ENCODE results near the gene UNKL. TPM values are rescaled to one million over a fixed set of nuclear protein-coding genes. Genes with fewer than 3 reads are reported as not detected.

The UNKL gene
- total RNA-seq, 1 donor from 2014 or later = 9.8 TPM

DNA sequence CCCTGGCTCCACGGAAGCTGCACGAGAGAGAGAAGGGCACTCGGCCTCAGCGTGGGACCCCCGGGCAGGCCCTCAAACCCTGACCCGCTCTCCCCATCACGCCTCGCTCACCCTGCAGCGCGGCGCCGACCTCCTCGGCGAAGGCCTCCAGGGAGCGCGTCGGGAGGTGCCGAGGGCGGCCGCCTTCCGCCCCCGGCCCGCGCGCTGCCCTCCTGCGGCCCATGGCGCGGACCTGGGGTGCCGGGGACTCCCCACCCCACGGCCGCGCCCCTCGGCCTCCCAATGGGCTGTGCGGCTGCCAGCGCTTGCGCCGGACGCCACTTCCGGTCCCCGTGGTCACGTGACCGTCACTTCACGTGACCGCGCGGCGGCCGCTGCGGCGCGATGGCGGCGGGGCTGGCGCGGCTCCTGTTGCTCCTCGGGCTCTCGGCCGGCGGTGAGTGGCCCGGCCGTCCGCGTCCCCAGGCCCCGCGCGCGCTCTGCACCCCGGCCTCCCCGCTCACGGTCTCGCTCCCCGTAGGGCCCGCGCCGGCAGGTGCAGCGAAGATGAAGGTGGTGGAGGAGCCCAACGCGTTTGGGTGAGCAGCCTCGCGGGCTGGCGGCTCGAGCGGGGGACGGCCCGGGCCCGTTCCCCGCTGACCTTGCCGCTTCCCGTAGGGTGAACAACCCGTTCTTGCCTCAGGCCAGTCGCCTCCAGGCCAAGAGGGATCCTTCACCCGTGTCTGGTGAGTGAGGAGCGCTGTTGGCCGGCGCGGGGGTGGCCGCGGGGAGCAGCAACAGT lies 62.7 kb downstream of the UNKL start, which contains the start of the genes GNPTG and TSR3:
Gene GNPTG (plus strand): TSS at position 350 of the 781 bp plus-strand sequence. CDS start 35 bp downstream, at position 385.
Gene TSR3 (minus strand): TSS at position 297 of the 781 bp plus-strand sequence. CDS start 74 bp downstream, at position 223.
- peak; percentile 70 for DNase-seq

DNA sequence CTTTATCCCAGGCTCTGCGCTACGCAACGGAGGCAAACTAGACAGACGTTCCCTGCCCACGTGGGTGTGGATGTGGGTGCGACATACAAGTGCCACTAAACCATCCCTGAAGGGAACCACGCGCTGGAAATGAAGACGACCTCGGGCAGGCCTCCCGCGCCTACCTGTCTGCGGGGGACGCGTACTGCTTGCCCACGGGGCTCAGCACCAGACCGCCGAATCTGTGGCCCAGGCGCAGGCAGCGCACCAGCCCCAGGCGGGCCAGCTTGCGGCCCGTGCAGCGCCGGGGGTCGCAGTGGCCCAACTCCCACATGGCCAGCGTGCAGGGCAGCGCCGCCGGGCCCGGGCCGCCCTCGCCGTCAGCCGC lies 63.3 kb downstream of the UNKL start:
- no peak for DNase-seq

DNA sequence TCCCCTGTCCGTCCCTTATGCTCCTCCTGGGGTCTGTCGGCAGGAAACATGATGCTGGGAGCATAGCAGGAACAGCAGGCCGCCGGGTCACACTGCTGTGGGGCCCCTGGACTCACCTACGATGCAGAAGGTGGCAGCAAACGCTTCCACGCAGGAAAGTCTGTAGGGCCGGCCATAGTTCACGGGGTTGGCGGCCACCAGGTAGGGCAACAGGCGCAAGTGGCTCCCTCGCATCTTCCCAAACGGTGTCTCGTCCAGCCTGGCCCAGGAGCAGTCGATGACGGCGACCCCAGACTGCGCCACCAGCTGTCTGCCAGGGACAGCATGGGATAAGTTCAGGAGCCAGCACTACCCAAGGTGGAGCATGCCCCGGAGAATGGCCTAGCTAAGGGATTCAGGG lies 63.8 kb downstream of the UNKL start:
- no peak for DNase-seq

DNA sequence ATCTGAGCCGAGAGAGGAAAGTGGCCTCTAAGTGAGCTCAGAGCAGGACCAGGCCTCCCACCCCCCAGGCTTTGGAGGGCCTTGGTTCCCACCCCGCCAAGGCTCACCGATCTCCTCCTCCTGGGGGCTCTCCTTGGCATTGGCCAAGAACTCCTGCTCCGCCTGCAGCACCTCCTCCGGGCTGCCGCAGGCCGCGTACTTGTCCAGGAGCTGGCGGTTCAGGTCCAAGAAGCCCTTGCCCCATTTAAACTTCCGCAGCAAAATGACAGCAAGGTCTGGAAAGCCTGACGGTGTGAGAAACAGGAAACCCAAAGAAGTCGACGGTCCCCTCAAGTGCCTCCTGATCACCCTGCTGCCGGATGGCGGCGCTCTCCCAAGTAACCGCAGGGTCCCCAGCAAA lies 64.6 kb downstream of the UNKL start:
- DNase-seq = no peak

- no peak for DNase-seq
These were observed 65.2 kb downstream of the UNKL start for GRCh38 chr16:1349351-1349750.

DNA sequence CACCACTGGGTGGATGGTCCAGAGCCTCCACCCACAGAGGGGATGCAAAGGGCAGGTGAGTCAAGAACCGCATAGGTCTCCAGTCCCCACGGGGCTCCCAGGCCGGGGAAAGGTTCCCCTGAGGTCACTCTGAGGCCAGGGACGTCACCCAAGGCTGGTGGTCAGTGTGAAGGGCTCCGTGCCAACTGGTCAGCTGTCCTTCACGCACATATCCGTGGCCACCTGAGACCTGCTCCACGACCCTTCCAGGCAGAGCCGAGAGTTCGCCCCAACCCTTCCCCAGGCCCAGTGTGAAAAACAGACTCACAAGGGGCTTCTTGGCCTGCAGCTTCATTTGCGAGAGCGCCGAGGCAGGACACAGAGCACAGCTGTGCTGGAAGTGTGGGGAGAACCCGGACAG lies 65.6 kb downstream of the UNKL start:
- no peak for DNase-seq

GRCh38 chr16:1348441-1348840 lies 66.1 kb downstream of the UNKL start:
- DNase-seq = no peak

DNA sequence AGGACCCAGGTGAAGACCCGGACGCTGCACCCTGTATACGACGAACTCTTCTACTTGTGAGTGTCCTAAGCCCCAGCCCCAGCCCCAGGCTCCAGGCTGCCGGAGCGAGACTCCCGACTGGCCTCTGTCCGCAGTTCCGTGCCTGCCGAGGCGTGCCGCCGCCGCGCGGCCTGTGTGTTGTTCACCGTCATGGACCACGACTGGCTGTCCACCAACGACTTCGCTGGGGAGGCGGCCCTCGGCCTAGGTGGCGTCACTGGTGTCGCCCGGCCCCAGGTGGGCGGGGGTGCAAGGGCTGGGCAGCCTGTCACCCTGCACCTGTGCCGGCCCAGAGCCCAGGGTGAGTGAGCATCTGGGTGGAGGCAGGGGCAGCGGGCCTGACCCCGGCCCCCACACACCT lies 66.5 kb downstream of the UNKL start:
- DNase-seq = no peak

- DNase-seq = no peak
These were observed 67.1 kb downstream of the UNKL start for GRCh38 chr16:1347286-1347855.

DNA sequence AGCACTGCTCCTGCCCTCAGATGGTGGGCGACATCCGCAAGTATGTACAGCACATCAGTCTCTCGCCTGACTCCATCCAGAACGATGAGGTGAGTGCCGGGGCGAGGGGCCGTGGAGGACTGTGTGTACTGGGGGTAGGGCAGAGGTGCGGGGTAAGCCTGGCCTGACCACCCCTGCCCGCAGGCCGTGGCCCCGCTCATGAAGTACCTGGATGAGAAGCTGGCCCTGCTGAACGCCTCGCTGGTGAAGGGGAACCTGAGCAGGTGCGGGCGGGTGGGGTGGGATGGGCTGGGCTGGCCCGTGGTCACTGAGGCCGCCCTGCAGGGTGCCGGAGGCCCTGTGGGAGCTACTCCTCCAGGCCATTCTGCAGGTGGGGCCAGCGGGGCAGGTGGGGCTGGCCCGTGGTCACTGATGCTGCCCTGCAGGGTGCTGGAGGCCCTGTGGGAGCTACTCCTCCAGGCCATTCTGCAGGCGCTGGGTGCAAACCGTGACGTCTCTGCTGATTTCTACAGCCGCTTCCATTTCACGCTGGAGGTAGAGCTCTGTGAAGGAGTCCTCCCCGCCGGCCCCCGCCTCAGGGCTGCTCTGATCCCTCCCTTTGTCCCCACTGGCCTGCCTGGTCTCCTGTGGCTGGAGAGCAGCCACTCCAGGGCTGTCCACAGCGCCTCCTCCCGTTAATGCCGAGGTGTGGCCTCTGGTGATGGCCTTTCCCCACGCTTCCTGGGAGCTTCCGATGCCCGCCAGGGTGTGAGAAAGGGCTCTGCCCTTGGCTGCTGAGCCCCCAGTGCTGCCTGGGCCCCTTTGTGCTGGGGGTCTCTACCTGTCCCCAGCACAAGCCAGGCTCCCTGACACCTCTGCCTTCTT lies 67.8 kb downstream of the UNKL start:
- no peak for DNase-seq

DNA sequence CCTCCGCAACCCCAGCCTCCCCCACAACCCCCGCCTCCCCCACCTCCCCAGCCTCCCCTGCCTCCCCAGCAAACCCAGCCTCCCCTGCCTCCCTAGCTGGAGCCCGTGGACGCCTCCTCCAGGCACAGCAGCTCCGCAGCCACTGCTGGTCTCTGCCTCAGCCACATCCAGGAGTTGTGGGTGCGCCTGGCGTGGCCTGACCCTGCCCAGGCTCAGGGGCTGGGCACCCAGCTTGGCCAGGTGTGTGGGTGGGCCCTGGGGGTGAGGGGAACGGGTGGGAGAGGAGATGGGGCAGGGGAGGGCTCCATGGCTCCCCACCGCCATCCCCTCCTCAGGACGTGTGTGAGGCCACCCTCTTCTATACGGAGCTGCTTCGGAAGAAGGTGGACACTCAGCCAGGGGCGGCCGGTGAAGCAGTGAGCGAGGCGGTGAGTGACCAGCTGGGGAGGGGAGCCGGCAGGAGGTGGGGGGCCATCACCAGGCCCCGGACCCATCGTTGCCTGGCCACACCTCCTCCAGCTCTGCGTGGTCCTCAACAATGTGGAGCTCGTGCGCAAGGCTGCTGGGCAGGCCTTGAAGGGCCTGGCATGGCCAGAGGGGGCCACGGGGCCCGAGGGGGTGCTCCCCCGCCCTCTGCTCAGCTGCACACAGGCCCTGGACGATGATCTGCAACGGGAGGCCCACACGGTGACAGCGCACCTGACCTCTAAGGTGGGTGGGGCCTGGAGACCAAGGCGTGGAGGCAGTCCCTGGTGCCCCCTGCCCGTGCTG lies 68.7 kb downstream of the UNKL start:
- no peak for DNase-seq

GRCh38 chr16:1345087-1345486 lies 69.4 kb downstream of the UNKL start:
- DNase-seq = no peak

GRCh38 chr16:1344499-1344898 lies 70.0 kb downstream of the UNKL start:
- DNase-seq = no peak

DNA sequence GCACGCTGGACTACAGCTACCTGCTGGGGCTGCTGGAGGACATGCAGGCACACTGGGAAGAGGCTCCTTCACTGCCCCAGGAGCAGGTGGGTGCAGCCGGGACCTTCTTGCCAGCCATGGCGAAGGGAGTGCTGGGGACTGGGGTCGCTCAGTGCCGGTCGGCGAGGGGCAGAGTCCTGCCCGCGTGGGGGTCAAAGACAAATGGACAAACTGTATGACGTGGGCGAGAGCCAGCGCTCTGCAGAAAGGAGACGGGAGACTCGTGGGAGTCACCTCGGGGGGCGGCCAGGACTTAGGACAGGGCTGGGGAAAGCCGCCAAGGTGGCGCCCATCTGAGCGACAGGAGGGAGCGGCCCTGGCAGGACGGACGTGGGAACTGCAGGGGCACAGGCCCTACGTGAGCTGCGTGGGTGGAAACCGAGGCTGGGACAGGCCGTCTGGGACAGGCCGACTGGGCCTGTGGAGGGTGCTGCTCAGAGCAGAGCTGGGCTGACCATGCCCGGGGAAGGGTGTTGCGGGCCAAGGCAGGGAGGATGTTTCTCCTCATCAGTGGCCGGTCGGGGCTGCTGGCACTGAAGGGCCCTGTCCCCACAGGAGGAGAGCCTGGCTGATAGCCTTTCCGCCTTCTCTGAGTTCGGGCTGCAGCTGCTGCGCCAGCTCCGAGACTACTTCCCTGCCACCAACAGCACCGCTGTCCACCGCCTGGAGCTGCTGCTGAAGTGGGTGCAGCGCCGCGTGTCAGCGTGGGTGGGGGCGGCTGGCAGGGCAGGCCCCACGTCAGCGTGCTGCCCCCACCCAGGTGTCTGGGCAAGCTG lies 70.9 kb downstream of the UNKL start:
- DNase-seq = no peak

DNA sequence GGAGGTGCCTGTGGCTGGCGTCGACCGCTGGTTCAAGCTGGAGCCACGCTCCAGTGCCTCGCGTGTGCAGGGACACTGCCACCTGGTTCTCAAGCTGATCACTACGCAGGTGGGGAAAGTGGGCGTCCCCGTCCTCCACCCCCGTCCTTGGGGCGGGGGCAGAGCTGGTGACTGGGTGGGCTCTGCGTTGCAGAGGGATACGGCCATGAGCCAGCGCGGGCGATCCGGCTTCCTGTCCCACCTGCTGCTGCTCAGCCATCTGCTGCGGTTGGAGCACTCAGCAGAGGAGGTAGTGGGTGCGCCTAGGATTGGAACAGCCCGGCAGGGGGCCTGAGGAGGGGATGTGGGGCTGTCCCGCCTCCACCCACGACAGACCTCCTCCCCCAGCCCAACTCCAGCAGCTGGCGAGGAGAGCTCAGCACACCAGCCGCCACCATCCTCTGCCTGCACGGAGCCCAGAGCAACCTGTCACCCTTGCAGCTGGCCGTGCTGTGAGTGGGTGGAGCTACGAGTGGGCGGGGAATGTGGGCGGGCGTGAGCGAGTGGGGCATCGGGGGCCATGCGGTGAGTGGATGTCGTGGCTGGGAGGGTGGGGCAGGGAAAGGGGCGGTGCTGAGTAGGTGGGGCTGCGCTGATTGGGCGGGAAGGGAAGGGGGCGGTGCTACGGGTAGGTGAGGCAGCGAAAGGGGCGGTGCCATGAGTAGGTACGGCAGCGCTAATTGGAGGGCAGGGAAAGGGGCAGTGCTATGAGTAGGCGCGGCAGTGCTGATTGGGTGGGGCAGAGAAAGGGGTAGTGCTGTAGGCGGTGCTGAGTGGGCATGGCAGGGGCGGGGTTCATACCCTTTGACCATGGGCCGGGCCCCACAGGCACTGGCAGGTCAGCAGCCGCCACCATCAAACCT lies 71.7 kb downstream of the UNKL start:
- peak; percentile 32 for DNase-seq

GRCh38 chr16:1341495-1342420 lies 72.7 kb downstream of the UNKL start:
- DNase-seq = no peak

DNA sequence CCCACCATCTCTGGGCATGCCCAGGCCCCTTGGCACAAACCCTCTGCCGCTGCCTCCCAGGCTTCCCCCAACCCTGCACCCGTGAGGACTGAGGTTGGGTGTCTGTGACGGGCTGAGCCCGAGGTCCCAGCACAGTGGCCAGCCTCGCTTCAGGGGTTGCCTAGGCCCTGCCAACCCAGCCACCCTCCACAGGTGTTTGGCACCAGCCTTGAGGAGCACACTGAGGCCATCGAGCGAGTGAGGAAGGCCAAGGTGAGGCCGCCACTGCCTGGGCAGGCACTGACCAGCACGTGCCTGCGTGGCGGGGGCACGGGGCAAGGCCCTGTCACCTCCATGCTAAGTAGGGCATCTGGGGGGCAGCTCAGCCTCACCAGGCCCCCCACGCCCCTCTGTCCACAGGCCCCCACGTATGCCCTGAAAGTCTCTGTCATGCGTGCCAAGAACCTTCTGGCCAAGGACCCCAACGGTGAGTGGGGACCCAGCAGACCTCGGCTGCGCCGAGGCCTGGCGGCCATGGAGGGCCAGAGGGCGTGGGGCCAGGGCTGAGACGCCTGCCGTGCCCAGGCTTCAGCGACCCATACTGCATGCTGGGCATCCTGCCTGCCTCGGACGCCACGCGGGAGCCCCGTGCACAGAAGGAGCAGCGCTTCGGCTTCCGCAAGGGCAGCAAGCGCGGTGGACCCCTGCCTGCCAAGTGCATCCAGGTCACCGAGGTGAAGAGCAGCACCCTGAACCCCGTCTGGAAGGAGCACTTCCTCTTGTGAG lies 73.6 kb downstream of the UNKL start:
- DNase-seq = no peak

All from skin of body (tissue), 2 donors.